ENCODE results near the gene MACROD2. TPM values are rescaled to one million over a fixed set of nuclear protein-coding genes. Genes with fewer than 3 reads are reported as not detected.
A peak's percentile ranks its signal among the peaks of the same experiment; 100 is the strongest.

Gene MACROD2
- total RNA-seq, 1 experiment from 2014 or later: 0.02 TPM

DNA sequence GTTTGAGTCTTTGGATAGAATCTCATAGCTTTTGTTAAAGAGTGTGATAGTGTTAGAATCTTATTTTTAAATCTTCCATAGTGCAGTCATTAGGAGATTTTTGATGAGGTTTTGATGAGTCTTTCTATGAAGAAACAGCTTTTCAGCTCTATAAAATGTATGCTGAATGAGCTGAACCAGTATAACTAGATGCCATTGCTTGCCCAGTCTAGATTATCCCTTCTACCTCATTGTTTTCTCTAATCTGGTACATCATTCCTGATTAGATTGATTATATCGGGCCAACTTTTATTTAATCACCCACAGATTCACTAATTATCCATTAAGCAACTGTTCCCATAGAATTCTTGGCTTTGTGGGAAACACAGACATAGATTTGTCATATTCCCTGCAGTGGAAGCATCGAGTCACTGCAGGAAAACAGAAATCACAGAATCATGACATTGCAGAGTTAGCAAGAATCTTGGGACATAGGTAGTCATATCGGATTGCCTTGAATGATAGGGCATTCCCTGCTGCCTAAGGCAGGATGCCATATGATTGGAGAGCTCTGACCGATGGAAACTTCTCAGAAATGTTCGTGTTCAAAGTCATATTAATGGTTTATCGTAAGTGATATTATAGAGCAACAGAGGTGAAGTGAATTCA is 1224.8 kb downstream of the MACROD2 start:
- DNase-seq (ENCODE audit: low spot score): peak; percentile 6

DNA sequence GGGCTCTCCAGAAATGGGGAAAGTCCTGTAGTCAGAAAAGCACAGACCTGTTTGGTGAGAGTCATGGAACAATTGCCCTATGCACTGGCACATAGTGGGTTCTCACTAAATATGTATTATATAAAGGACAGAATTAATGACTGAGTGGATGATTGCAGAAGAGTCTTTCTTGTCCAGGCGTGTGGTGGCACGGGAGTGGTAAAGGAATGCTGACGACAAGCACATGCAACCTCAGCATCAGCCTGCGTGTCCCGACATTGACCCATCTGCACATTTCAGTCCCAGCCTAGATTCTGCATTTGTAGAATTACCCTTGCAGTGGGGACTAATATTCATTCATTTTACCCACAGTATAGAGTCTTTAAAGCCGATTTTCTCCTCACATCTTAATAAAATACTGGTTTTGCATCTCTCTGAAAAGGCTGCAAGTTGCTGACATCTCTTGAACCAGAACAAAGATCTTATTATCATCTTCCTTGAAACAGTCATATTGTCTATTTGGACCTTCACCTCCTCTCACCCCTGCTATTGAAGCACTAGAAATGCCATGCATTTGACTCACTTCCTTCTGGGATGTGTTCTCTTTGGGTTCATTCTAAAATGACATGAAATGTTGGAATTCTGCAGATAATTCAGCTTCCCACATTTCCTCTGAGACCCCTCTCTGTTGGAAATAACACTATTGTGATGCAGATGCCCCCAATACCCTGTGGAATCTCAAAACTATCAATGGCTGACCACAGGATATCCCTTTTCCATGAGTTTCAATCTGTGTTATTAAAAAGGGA is 1225.7 kb downstream of the MACROD2 start:
- DNase-seq (ENCODE audit: low spot score): peak; percentile 28

DNA sequence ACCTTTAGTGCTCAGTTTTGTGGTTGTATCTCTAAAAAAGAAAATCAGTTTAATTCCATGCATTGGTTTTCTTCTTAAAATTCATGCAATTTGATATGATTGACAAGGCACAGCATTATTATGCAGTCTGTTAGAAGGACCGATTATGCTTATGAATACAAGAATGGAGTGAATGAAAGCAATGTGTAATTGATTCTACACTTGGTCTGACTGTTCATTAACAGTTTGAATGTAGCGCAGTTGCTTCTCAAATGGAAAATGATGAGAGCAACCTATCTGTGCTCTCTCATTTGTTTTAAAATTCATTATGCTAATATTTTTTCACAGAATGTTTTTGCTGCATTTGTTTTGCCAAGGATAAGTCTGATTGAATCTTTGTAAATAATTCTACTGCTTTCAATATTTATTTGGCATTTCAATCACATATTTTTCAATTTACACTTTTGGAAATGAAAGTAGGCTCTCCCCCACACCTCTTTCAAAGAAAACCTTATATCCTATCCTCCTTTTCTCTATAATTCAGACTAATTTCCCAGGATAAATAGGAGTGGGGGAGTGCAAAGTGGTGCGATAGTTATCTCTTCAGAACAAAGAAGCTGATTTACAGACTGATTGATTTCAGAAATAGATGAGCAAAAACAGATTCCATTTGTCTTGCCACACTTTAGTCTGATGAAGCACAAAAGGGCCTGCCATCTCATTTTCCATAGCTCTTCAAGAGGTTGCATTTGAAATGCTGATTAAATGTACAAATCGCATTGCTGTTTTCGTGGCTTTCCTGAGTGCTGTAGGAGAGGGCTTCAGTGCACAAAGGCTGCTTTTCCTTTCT is 1227.4 kb downstream of the MACROD2 start:
- no peak for DNase-seq (ENCODE audit: low spot score)

DNA sequence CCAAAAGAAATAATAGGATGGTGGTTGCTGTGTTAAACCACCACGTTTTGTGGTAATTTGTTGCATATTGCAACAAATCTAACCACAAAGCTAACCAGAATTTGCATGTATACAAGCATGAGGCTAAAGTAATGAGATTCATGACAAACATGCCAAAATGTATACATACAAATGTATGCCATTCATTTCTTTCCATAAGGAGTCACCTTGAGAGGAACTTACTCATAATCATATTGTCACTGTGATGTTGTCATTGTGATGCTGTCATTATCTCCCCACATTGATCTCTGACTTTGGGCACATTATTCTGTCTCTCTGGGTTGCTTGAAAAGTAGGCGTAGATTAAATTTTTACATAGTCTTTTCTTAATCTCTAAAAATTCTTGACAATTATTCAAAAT is 1228.9 kb downstream of the MACROD2 start:
- no peak for DNase-seq (ENCODE audit: low spot score)

DNA sequence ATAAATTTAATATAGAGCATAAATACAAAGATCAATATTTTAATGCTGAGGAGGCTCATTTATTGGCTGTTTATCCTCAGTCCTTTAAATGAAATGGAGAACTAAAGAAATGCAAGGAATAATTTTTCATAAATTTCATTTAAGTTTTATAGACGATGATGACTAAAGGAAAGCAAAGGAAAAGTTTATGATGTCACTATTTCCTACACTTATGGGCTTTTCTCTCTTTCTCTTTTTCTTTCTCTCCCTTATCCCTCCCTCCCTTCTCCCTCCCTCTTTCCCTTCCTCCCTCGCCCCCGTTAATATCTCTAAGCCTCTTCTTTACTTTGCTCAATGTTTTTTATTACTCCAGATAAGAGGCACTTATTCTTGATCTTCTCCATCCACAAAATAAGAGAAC is 1231.8 kb downstream of the MACROD2 start:
- DNase-seq (ENCODE audit: low spot score): no peak

DNA sequence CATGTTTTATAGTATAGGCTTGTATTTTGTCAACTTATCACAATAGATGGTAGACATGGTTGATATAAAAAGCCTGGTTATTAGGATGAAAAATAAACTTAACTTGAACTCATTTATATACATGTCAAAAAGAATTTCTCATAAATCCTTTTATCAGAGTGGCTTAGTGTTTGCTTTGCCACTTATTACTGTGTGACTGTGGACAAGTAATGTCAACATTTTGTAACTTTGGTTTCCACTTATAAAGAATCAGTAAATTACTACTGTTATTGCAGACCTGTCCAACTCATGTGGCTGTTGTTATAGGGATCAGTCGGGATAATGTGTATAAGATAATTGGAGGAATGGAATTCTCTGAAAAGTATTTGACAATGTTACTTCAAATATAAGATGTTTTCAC is 1236.9 kb downstream of the MACROD2 start:
- no peak for DNase-seq (ENCODE audit: low spot score)

DNA sequence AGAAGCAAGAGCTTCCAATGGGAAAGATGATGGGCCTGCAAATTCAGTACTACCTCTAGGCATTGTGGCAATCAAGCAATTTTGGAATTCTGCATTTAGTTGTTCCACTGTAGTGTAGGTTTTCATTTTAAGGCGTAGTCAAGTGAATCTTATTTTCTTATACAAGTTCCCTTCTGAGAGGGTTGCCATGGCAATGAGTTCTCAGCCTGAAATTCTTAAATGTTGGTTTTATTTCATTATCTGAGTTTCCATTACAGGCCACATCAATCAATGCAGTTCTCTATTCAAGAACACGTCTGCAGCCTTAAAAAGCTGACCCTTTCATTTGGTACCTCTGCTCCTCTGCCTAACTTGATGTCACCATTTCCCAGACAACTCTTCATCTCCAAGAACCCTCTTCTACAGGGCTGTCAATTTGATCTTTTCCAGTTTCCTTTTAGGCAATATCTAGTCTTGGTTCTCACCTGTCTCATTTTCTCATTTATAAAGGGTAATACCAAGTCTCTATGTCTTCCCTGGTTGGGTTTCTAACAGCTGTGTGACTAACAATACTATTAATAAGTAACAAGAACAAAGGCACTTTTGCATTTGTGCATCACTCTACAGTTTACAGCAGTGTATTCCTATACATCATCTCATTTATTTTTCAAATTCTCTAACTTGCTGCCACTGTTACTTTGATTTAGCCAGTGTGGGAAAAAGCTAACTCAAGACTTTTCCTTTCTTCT is 1240.3 kb downstream of the MACROD2 start:
- DNase-seq (ENCODE audit: low spot score): no peak

DNA sequence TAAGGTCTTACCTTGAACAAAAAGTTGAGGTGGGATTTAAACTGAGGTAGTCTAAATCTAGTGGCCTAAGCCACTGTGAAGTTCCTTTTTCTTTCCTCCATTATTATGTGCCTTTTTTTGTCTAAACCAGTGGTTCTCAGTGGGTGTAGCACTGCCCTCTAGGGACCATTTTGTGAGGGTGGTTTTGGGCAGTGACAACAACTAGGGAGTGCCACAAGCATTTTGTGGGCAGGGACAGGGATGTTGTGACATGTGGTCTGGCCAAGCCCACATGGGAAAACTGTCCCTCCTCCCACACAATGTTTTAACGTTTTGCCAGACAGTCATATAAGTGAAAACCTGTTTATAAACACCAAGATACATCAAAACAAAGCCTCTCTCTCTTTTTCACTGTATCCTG is 1241.5 kb downstream of the MACROD2 start:
- peak; percentile 54 for DNase-seq (ENCODE audit: low spot score)

DNA sequence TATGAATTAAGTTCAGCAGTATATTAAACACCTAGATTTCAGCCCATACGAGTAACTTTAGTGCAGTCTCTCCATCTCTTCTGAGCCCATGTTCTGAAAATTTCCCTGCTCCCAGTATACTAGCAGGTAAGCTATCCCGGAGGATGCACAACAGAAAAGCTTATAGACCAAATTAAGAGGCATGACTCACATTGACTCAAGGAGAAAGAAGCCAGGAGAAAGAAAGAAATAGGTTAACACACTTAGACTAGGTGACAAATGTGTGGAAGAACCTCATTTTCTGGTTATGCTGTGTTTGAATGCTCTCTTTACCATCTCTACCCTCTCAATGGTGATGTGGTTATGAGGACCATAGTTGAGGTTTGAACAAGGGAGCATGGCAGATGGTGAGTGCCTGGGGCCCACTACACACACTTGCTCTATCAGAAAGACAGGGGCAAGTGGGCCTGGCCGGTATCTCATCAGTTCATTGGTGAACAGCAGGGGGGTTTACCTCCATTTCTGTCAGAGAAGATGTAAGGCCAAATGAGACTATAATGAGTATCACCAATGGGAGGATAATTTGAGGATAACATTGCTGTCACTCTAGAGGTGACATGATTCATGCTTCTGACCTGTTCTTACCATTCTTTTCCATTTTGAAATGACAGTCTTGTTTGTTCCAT is 1244.4 kb downstream of the MACROD2 start:
- no peak for DNase-seq (ENCODE audit: low spot score)

DNA sequence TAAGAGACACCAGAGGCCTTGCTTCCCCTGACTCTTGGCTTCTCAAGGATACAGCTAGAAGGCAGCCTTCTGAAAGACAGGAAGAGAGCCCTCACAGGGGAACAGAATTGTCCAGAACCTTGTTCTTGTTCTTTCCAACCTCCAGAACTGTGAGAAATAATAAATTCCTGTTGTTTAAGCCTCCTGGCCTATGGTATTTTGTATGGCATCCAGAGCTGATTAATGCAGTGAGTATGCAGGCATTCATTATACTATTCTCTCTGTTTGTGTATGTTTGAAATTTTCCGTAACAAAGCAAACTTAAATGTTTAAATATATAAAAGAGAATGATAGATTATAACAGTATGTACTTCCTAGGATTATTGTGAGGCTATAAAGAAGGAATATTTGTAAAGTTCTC is 1245.5 kb downstream of the MACROD2 start:
- no peak for DNase-seq (ENCODE audit: low spot score)

DNA sequence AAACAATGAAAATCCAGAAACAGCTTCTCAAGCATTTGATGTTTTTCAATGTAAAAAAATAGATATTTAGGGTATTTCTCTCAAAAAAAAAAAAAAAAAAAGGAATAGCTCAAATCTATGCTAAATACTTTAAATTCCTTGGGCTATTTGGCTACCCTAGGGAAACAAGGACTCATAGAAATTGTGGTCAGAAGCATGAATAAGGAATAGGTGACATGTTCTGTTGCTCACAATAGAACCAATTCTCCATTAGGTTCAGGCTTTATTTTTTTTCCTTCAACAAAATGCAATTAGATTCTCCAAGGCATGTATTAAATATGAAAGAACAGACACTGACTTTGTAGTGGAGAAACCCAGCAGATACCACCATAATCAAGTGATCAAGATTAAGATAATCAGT is 1246.4 kb downstream of the MACROD2 start:
- no peak for DNase-seq (ENCODE audit: low spot score)

DNA sequence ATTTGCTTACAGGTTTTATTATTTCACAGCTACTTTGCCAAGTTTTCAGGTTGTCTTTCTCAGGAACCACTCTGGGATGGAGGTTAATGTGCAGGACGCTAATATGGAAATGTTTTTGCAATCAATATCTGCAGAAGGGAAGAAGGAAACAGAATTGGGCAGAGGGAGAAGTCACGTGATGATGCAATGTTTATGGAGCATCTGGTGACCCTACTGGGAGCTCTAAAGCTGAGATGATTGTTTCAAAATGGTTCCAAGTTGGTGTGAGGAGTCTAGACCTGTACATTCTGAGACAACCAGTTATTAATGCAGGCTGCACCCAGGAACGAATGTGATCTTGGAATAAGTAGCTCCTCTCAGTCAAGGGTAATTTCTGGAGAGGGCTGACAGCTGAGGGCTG is 1247.5 kb downstream of the MACROD2 start:
- DNase-seq (ENCODE audit: low spot score): no peak

DNA sequence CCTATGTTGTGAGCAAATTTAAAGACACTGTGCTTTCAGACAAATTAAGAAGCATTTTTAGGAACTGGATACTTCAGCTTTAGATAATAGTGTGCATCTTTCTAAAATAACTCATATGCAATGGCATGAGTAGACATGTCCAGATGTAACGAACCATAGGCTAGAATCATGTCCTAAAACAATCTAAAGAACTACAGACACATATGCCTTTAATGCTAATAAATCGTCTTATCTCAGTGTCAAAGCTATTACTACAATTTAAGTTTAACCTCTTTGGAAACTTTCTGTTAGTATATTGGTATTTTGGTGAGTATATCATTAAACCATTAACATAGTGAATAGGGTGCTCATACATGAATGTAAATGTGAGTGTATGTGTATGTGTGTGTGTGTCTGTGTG is 1250.6 kb downstream of the MACROD2 start:
- DNase-seq (ENCODE audit: low spot score): no peak

DNA sequence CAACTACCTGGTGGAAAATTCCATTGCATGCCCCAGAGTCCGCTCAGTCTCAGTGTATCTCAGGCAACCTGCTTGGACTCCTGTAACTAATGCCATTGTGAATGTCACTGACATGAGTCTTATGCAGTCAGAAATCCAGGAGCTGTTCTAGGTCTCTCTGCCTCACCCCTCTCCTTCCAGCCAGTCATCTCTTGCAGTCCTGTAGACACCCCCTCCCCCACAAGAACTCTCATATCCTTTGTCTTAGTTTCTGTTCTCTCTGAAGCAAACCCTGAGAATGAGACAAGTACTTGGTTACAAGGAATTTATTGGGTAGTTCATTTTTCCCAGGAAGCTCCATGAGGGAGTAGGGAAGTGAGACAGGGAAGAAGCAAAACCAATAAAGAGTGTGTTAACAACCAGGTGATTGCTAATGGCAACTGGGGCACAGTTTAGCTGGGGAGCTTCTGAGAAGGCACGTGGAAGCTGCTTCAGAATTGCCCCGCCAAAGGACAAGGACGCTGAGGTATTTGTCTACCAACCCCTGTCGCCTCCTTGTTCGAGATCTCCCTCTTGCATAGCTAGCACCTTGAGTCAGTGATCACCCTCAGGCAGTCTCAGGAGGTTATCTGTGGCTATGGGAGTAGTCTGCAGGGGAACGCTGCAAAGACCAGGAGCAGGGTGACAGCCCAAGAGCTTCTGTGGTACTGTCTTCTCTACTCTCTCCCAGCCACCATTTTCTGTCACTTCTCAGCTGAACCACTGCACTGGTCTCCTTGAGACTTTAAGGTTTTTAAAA is 1253.5 kb downstream of the MACROD2 start:
- no peak for DNase-seq (ENCODE audit: low spot score)

DNA sequence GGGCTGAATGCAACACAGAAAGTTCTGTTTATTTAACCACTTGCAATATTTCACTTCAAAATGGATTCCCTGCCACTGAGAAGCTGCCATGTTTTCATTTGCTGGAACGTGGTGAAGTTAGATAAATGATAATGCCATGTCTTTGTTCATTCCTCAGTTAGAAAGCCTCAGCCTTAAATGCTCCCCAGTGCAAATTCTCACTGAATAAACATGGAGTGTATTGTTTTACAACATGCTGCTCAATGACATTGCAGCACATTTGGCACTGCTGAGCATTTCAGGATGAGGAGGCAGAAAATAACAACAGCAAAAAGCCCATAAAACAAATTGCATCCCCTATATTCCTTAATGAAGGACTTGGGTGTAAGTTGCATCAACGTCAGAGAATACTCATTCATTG is 1255.9 kb downstream of the MACROD2 start:
- no peak for DNase-seq (ENCODE audit: low spot score)

DNA sequence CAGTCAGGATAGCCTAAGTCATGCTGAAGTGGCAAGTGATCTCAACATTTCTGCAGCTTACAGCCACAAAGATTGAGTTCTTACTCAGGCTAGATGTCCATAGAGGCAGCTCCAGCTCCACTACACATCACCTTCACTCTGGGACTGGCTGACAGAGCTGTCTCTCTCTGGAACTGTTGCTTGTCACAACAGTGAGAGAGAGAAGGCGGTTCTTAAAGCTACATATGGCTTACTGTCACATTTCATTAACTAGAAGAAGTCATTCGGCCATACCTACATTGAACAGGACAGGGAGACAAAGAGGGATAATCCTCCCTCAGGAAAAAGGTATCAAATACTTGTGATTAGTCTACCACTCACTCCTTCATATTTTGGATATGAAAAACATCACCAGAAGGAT is 1257.0 kb downstream of the MACROD2 start:
- no peak for DNase-seq (ENCODE audit: low spot score)

DNA sequence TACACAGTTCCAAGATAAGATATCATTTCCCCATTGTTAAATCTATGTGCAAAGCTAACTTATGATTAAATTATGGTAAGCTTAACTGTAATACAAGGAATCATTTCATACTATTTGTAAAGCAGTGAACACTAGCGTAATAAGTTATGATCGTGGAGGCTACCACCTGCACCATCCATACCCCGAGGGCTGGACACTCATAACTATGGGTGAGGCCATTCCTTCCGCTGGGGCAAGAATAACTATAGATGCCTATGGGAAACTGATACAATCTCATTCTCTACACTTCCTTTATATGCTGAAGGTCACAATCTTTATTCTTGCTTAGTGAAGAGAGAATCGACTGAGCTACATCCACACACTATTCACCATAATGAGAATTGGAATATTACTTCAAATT is 1258.1 kb downstream of the MACROD2 start:
- no peak for DNase-seq (ENCODE audit: low spot score)

DNA sequence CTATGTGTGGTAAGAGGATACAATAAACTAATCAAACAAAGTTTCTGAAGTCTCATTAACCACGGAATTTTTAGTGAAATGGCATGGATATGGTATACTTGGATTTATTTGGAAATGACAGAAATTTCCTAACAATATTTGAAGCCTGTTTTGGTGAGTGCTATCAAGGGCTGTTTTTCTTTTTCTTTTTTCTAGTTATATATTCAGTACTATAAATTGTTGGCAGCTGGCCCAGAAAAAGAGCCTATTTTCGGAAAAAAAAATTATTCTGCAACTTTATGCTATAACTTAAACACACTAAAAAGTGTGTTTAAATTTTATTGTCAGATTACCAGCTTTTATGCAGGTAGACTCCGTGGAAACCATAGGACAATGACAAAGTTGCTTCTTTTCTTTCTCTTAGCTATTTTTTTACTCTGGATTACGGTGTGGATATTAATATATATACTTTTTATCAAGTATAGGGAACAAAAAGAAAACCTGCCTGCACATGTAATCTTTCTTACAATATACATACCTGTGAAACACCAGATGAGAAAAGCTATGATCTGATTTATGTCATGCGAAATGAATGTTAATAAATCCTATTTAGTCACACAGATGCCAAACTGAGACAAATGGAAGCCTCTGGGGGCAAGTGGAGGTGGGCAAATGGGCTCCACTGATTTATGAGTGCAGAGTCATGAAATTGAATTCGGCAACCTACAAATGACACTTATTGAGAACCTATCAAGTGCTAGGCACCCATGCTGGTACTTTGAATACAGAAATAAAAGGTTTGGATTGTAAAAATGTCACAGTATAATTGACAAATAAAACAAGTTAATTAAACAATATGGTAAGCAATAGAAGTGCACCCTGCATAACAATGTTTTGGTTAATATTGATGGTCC is 1261.6 kb downstream of the MACROD2 start:
- no peak for DNase-seq (ENCODE audit: low spot score)

DNA sequence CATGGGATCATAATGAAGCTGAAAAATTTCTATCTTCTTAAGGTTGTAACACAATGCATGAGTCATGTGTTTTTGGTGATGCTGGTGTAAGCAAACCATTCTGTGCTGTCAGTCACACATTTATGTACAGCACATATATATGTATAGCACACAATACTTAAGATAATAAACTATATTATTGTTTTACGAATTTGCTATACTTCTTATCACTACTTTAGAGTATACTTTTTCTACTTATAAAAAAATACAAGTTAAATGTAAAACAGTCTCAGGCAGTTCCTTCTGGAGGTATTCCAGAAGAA is 1262.2 kb downstream of the MACROD2 start:
- DNase-seq (ENCODE audit: low spot score): no peak
